Naive thymus-derived CD8-positive, alpha-beta T cell (primary cell): ENCODE measurements around the gene CDH10. TPM values are rescaled to one million over a fixed set of nuclear protein-coding genes. Genes with fewer than 3 reads are reported as not detected.

Experiments used
- ATAC-seq, 2 donors: fragments of 150-1000 bp; cut with Tn5 transposase in 1 of 2; sonication (Bioruptor Pico), chemical (Tn5 transposase) in 1 of 2; 1 replicate in 1 of 2; 2 replicates in 1 of 2; pipeline ENCODE4 v1.10.0; 2021; ENCODE audit warnings: mild to moderate bottlenecking in 2 of 2, moderate library complexity in 2 of 2
- POLR2A ChIA-PET: fragments of 350-600 bp; sonication (Branson Sonifier 250); formaldehyde crosslinking; loops from one replicate; lab custom pipeline; 2021; ENCODE audit warnings: antibody characterized with exemption; lab: Charles Lee
- DNase-seq, 10 donors: peaks; one replicate each; pipeline versions ENCODE4 v3.0.0 to v3.0.0-alpha.2; 2020 to 2022
- H3K27ac Mint-ChIP-seq, 10 donors: one replicate each; pipeline ENCODE4 v1.8.0; 2020 to 2022; ENCODE audit warnings: mild to moderate bottlenecking in 10 of 10, mixed read lengths in 10 of 10, moderate library complexity in 4 of 10, inconsistent platforms in 1 of 10
- H3K27me3 Mint-ChIP-seq, 5 donors: one replicate each; pipeline ENCODE4 v1.8.0; 2021 to 2022; ENCODE audit warnings: mixed read lengths in 5 of 5
- H3K36me3 Mint-ChIP-seq, 3 donors: one replicate each; pipeline ENCODE4 v1.8.0; 2020 to 2022; ENCODE audit warnings: mixed read lengths in 3 of 3, mild to moderate bottlenecking in 2 of 3, inconsistent platforms in 1 of 3
- H3K4me1 Mint-ChIP-seq, 4 donors: one replicate each; pipeline ENCODE4 v1.8.0; 2021 to 2022; ENCODE audit warnings: mixed read lengths in 4 of 4
- H3K4me3 Mint-ChIP-seq, 10 donors: one replicate each; pipeline ENCODE4 v1.8.0; 2020 to 2022; ENCODE audit warnings: mild to moderate bottlenecking in 10 of 10, mixed read lengths in 10 of 10, moderate library complexity in 6 of 10, inconsistent platforms in 1 of 10
- H3K9me3 Mint-ChIP-seq, 9 donors: one replicate each; pipeline ENCODE4 v1.8.0; 2020 to 2022; ENCODE audit warnings: mixed read lengths in 9 of 9, mild to moderate bottlenecking in 3 of 9, inconsistent platforms in 1 of 9, moderate library complexity in 1 of 9
- polyA plus RNA-seq, 3 donors: library from polyadenylated mRNA; unstranded; fragments of 300-500 nt; fragmentation: Illumina TruSeq; gene quantifications; one replicate each; pipeline ENCODE4 v1.2.3, GENCODE V29; 2021
- total RNA-seq, 8 experiments: library from RNA in 2 of 8; stranded (reverse) in 2 of 8; gene quantifications; one replicate each; pipeline ENCODE4 v1.2.3 and lab custom pipeline; 2021 to 2026

CDH10 gene
- total and polyA plus RNA-seq, 5 experiments from 2014 or later = not detected

- DNase-seq = no peak
- Mint-ChIP-seq H3K27me3 (no peaks in the 10 kb centered on the region), H3K9me3 (peaks cover 0 to 16% (median 10%) of the 10 kb centered on the region in 9 donors), H3K4me1 (no peaks in the 10 kb centered on the region), H3K4me3 (no peak overlapping the region), H3K27ac (no peak overlapping the region), H3K36me3 (no peaks in the 10 kb centered on the region)
- POLR2A ChIA-PET = no interaction called here
- ATAC-seq = no peak
These were observed 55.2 kb downstream of the CDH10 start for GRCh38 chr5:24589566-24589965.

- Mint-ChIP-seq H3K4me1 (no peaks in the 10 kb centered on the region), H3K9me3 (peaks cover 5 to 20% (median 13%) of the 10 kb centered on the region in 9 donors), H3K27ac (no peak overlapping the region), H3K4me3 (no peak overlapping the region), H3K27me3 (no peaks in the 10 kb centered on the region), H3K36me3 (no peaks in the 10 kb centered on the region)
- no peak for ATAC-seq
- no peak for DNase-seq
- POLR2A ChIA-PET = no interaction called here
These were observed 59.0 kb downstream of the CDH10 start for GRCh38 chr5:24585751-24586150.

- H3K4me1 Mint-ChIP-seq = no peaks in the 10 kb centered on the region
- H3K27ac Mint-ChIP-seq = no peak overlapping the region
- no peaks in the 10 kb centered on the region for H3K27me3 Mint-ChIP-seq
- peaks cover 0 to 26% (median 3%) of the 10 kb centered on the region in 9 donors for H3K9me3 Mint-ChIP-seq
- no peaks in the 10 kb centered on the region for H3K36me3 Mint-ChIP-seq
- no peak overlapping the region for H3K4me3 Mint-ChIP-seq
- no peak for ATAC-seq
- POLR2A ChIA-PET = no interaction called here
- DNase-seq = no peak
These were observed 73.5 kb downstream of the CDH10 start for GRCh38 chr5:24571302-24571701.

- peaks cover 0 to 31% (median 9%) of the 10 kb centered on the region in 9 donors for H3K9me3 Mint-ChIP-seq
- no peaks in the 10 kb centered on the region for H3K27me3 Mint-ChIP-seq
- no peaks in the 10 kb centered on the region for H3K4me1 Mint-ChIP-seq
- POLR2A ChIA-PET = no interaction called here
- no peak overlapping the region for H3K27ac Mint-ChIP-seq
- DNase-seq = no peak
- no peak for ATAC-seq
- no peak overlapping the region for H3K4me3 Mint-ChIP-seq
- H3K36me3 Mint-ChIP-seq = peaks cover 0 to 5% (median 0%) of the 10 kb centered on the region in 3 donors
These were observed 77.8 kb downstream of the CDH10 start for GRCh38 chr5:24566933-24567332.

- POLR2A ChIA-PET = no interaction called here
- ATAC-seq = no peak
- H3K9me3 Mint-ChIP-seq = peaks cover 0 to 31% (median 6%) of the 10 kb centered on the region in 9 donors
- DNase-seq = no peak
- no peaks in the 10 kb centered on the region for H3K27me3 Mint-ChIP-seq
- H3K4me1 Mint-ChIP-seq = no peaks in the 10 kb centered on the region
- no peaks in the 10 kb centered on the region for H3K36me3 Mint-ChIP-seq
- no peak overlapping the region for H3K4me3 Mint-ChIP-seq
- H3K27ac Mint-ChIP-seq = no peak overlapping the region
These were observed 89.5 kb downstream of the CDH10 start for GRCh38 chr5:24555229-24555628.

GRCh38 chr5:24547132-24547531 is 97.6 kb downstream of the CDH10 start:
- Mint-ChIP-seq H3K27ac (no peak overlapping the region), H3K36me3 (peaks cover 0 to 4% (median 0%) of the 10 kb centered on the region in 3 donors), H3K4me3 (no peak overlapping the region), H3K9me3 (peaks cover 3 to 41% (median 11%) of the 10 kb centered on the region in 9 donors), H3K4me1 (no peaks in the 10 kb centered on the region), H3K27me3 (no peaks in the 10 kb centered on the region)
- POLR2A ChIA-PET = no interaction called here
- DNase-seq (no peak), ATAC-seq (no peak)

- DNase-seq = no peak
- POLR2A ChIA-PET = no interaction called here
- Mint-ChIP-seq H3K4me3 (no peak overlapping the region), H3K9me3 (peaks cover 0 to 26% (median 6%) of the 10 kb centered on the region in 9 donors), H3K36me3 (no peaks in the 10 kb centered on the region), H3K4me1 (no peaks in the 10 kb centered on the region), H3K27me3 (no peaks in the 10 kb centered on the region), H3K27ac (no peak overlapping the region)
- no peak for ATAC-seq
These were observed 105.2 kb downstream of the CDH10 start for GRCh38 chr5:24539613-24540012.

- Mint-ChIP-seq H3K4me1 (no peaks in the 10 kb centered on the region), H3K27ac (no peak overlapping the region), H3K27me3 (no peaks in the 10 kb centered on the region), H3K4me3 (no peak overlapping the region), H3K9me3 (peaks cover 0 to 14% (median 2%) of the 10 kb centered on the region in 9 donors), H3K36me3 (no peaks in the 10 kb centered on the region)
- ATAC-seq = no peak
- no peak for DNase-seq
- POLR2A ChIA-PET = no interaction called here
These were observed 106.4 kb downstream of the CDH10 start for GRCh38 chr5:24538346-24538745.

GRCh38 chr5:24535646-24536045 is 109.1 kb downstream of the CDH10 start:
- no peak overlapping the region for H3K4me3 Mint-ChIP-seq
- no peak overlapping the region for H3K27ac Mint-ChIP-seq
- H3K9me3 Mint-ChIP-seq = peaks cover 0 to 12% (median 4%) of the 10 kb centered on the region in 9 donors
- H3K4me1 Mint-ChIP-seq = no peaks in the 10 kb centered on the region
- ATAC-seq (no peak), DNase-seq (no peak)
- H3K27me3 Mint-ChIP-seq = no peaks in the 10 kb centered on the region
- H3K36me3 Mint-ChIP-seq = no peaks in the 10 kb centered on the region
- POLR2A ChIA-PET = no interaction called here

- Mint-ChIP-seq H3K9me3 (peaks cover 0 to 18% (median 6%) of the 10 kb centered on the region in 9 donors), H3K27me3 (no peaks in the 10 kb centered on the region), H3K4me3 (no peak overlapping the region), H3K36me3 (no peaks in the 10 kb centered on the region), H3K4me1 (no peaks in the 10 kb centered on the region), H3K27ac (no peak overlapping the region)
- ATAC-seq = no peak
- no peak for DNase-seq
- POLR2A ChIA-PET = no interaction called here
These were observed 113.9 kb downstream of the CDH10 start for GRCh38 chr5:24530906-24531305.

GRCh38 chr5:24525414-24525813 is 119.4 kb downstream of the CDH10 start:
- POLR2A ChIA-PET = no interaction called here
- H3K9me3 Mint-ChIP-seq = peaks cover 0 to 13% (median 4%) of the 10 kb centered on the region in 9 donors
- no peaks in the 10 kb centered on the region for H3K36me3 Mint-ChIP-seq
- no peaks in the 10 kb centered on the region for H3K27me3 Mint-ChIP-seq
- DNase-seq = no peak
- no peak overlapping the region for H3K27ac Mint-ChIP-seq
- ATAC-seq = no peak
- H3K4me1 Mint-ChIP-seq = no peaks in the 10 kb centered on the region
- no peak overlapping the region for H3K4me3 Mint-ChIP-seq

GRCh38 chr5:24512423-24512822 is 132.4 kb downstream of the CDH10 start:
- no peaks in the 10 kb centered on the region for H3K27me3 Mint-ChIP-seq
- DNase-seq = no peak
- no peak for ATAC-seq
- peaks cover 0 to 44% (median 5%) of the 10 kb centered on the region in 9 donors for H3K9me3 Mint-ChIP-seq
- H3K27ac Mint-ChIP-seq = no peak overlapping the region
- no peaks in the 10 kb centered on the region for H3K4me1 Mint-ChIP-seq
- POLR2A ChIA-PET = no interaction called here
- no peak overlapping the region for H3K4me3 Mint-ChIP-seq
- H3K36me3 Mint-ChIP-seq = no peaks in the 10 kb centered on the region

- Mint-ChIP-seq H3K9me3 (peaks cover 0 to 37% (median 7%) of the 10 kb centered on the region in 9 donors), H3K27ac (no peak overlapping the region), H3K36me3 (peaks cover 0 to 4% (median 0%) of the 10 kb centered on the region in 3 donors), H3K4me3 (no peak overlapping the region), H3K27me3 (no peaks in the 10 kb centered on the region), H3K4me1 (peaks cover 0 to 2% (median 0%) of the 10 kb centered on the region in 4 donors)
- DNase-seq (no peak), ATAC-seq (no peak)
- POLR2A ChIA-PET = no interaction called here
These were observed 134.2 kb downstream of the CDH10 start for GRCh38 chr5:24510523-24510988.

GRCh38 chr5:24509943-24510342 is 134.8 kb downstream of the CDH10 start:
- peaks cover 0 to 35% (median 7%) of the 10 kb centered on the region in 9 donors for H3K9me3 Mint-ChIP-seq
- no peak overlapping the region for H3K4me3 Mint-ChIP-seq
- H3K4me1 Mint-ChIP-seq = peaks cover 0 to 2% (median 0%) of the 10 kb centered on the region in 4 donors
- no peak overlapping the region for H3K27ac Mint-ChIP-seq
- POLR2A ChIA-PET = no interaction called here
- no peaks in the 10 kb centered on the region for H3K27me3 Mint-ChIP-seq
- DNase-seq (no peak), ATAC-seq (no peak)
- H3K36me3 Mint-ChIP-seq = peaks cover 0 to 4% (median 0%) of the 10 kb centered on the region in 3 donors
